Measurements from ENCODE around the gene CYSRT1. TPM values are rescaled to one million over a fixed set of nuclear protein-coding genes. Genes with fewer than 3 reads are reported as not detected.
A peak's percentile ranks its signal among the peaks of the same experiment; 100 is the strongest.

CYSRT1 gene
- total RNA-seq, 1 experiment from 2014 or later = 1.3 TPM

GRCh38 chr9:137202966-137203365, 22.0 kb upstream of the CYSRT1 start:
- Histone ChIP-seq H3K4me1 (ENCODE audit: insufficient read depth, low read length) (peaks cover 40% of the 10 kb centered on the region), H3K27me3 (ENCODE audit: low read length) (no peaks in the 10 kb centered on the region), H3K9ac (ENCODE audit: low read length) (no peak overlapping the region), H2AFZ (ENCODE audit: low read length) (no peak overlapping the region), H3F3A (ENCODE audit: low read length, unreplicated experiment) (no peaks in the 10 kb centered on the region), H3K36me3 (ENCODE audit: low read depth, low read length) (no peaks in the 10 kb centered on the region), H3K4me3 (ENCODE audit: low read length) (no peak overlapping the region), H4K20me1 (ENCODE audit: low read length) (peaks cover 14% of the 10 kb centered on the region; the same call in 1 of the 2 replicates), H3K9me3 (ENCODE audit: low read length) (no peaks in the 10 kb centered on the region), H3K9me2 (replicated peaks; ENCODE audit: low read length) (no peaks in the 10 kb centered on the region), H3K4me2 (ENCODE audit: low read length) (0 out of 2 replicates have a peak overlapping the region, but pooled peaks have one; percentile 19), H3K79me2 (ENCODE audit: low read length) (peaks cover 65% of the 10 kb centered on the region), H3K27ac (ENCODE audit: low read length) (no peak overlapping the region)
- POLR2A ChIA-PET (ENCODE audit: unreplicated experiment) = interaction anchor here (0.6 kb wide), 1 partner anchor 103 kb away, joined by 3 read pairs; no protein-coding TSS in a partner anchor
- TF ChIP-seq EZH2phosphoT487 (IDR thresholded peaks at IDR 0.05; ENCODE audit: borderline replicate concordance, low read length) (no peak), EZH2 (IDR thresholded peaks at IDR 0.05; ENCODE audit: low read length, unreplicated experiment) (no peak), CTCF (conservative IDR thresholded peaks at IDR 0.05; ENCODE audit: low read depth, low read length) (no peak)
- DNase-seq (no peak), ATAC-seq (no peak)
- CTCF ChIA-PET = interaction anchor here (0.6 kb wide), 1 partner anchor 73 kb away, joined by 3 read pairs; no protein-coding TSS in a partner anchor
- BruUV-seq (replicated peaks) = no TSS peak
- intact Hi-C loops (cut with micrococcal nuclease) = no loop called here

- CTCF ChIA-PET = no interaction called here
- no peaks in the 10 kb centered on the region for H3K9me2 ChIP-seq (replicated peaks; ENCODE audit: low read length)
- H3K4me3 ChIP-seq (ENCODE audit: low read length) = peak overlapping the region; percentile 99
- H3K4me1 ChIP-seq (ENCODE audit: insufficient read depth, low read length) = peaks cover 24% of the 10 kb centered on the region
- no peaks in the 10 kb centered on the region for H3K9me3 ChIP-seq (ENCODE audit: low read length)
- TF ChIP-seq EZH2 (IDR thresholded peaks at IDR 0.05; ENCODE audit: low read length, unreplicated experiment) = no peak
- no peak for DNase-seq
- no peaks in the 10 kb centered on the region for H3K36me3 ChIP-seq (ENCODE audit: low read depth, low read length)
- no peaks in the 10 kb centered on the region for H4K20me1 ChIP-seq (ENCODE audit: low read length)
- BruUV-seq (replicated peaks) = no TSS peak
- intact Hi-C loops (cut with micrococcal nuclease) = no loop called here
- peak overlapping the region; percentile 98 for H3K4me2 ChIP-seq (ENCODE audit: low read length)
- no peak overlapping the region for H3K27ac ChIP-seq (ENCODE audit: low read length)
- no peaks in the 10 kb centered on the region for H3K27me3 ChIP-seq (ENCODE audit: low read length)
- H2AFZ ChIP-seq (ENCODE audit: low read length) = 0 out of 2 replicates have a peak overlapping the region, but pooled peaks have one; percentile 74
- no peaks in the 10 kb centered on the region for H3F3A ChIP-seq (ENCODE audit: low read length, unreplicated experiment)
- peaks cover 58% of the 10 kb centered on the region for H3K79me2 ChIP-seq (ENCODE audit: low read length)
- ATAC-seq = no peak
- POLR2A ChIA-PET (ENCODE audit: unreplicated experiment) = no interaction called here
- H3K9ac ChIP-seq (ENCODE audit: low read length) = peak overlapping the region; percentile 99
Measured at GRCh38 chr9:137204731-137205125, 20.2 kb upstream of the CYSRT1 start.

GRCh38 chr9:137205126-137206069, 19.6 kb upstream of the CYSRT1 start, which contains the start of the genes NDOR1 and TMEM203:
Gene NDOR1 (plus strand): TSS chr9:137205700. CDS start chr9:137205778, 78 bp downstream.
Gene TMEM203 (minus strand): TSS chr9:137205648. CDS start chr9:137205414, 234 bp downstream.
- Histone ChIP-seq H3K4me3 (ENCODE audit: low read length) (peak within 1 kb of the TSS; percentile 99), H3K4me2 (ENCODE audit: low read length) (peak within 1 kb of the TSS; percentile 98), H3F3A (ENCODE audit: low read length, unreplicated experiment) (no peaks in the 10 kb centered on the region), H3K9me2 (replicated peaks; ENCODE audit: low read length) (no peaks in the 10 kb centered on the region), H3K36me3 (ENCODE audit: low read depth, low read length) (no peaks in the 10 kb centered on the region), H3K27ac (ENCODE audit: low read length) (0 out of 2 replicates have a peak within 1 kb of the TSS, but pooled peaks have one; percentile 20), H3K4me1 (ENCODE audit: insufficient read depth, low read length) (peaks cover 24% of the 10 kb centered on the region), H2AFZ (ENCODE audit: low read length) (peak within 1 kb of the TSS; percentile 74), H3K27me3 (ENCODE audit: low read length) (no peaks in the 10 kb centered on the region), H3K9me3 (ENCODE audit: low read length) (no peaks in the 10 kb centered on the region), H4K20me1 (ENCODE audit: low read length) (no peaks in the 10 kb centered on the region), H3K9ac (ENCODE audit: low read length) (peak within 1 kb of the TSS; percentile 99), H3K79me2 (ENCODE audit: low read length) (peaks cover 58% of the 10 kb centered on the region)
- DNase-seq (peak; percentile 82), ATAC-seq (peak; percentile 44)
- TF ChIP-seq EZH2 (IDR thresholded peaks at IDR 0.05; ENCODE audit: low read length, unreplicated experiment) (no peak), EZH2phosphoT487 (IDR thresholded peaks at IDR 0.05; ENCODE audit: borderline replicate concordance, low read length) (no peak), CTCF (conservative IDR thresholded peaks at IDR 0.05; ENCODE audit: low read depth, low read length) (no peak)
- POLR2A ChIA-PET (ENCODE audit: unreplicated experiment) = no interaction called here
- CTCF ChIA-PET = no interaction called here
- intact Hi-C loops (cut with micrococcal nuclease) = no loop called here
- no TSS peak for BruUV-seq (replicated peaks)
